H1 (cell line): ENCODE measurements around the gene DOCK8. TPM values are rescaled to one million over a fixed set of nuclear protein-coding genes. Genes with fewer than 3 reads are reported as not detected.

ENCODE experiments used
- CTCF ChIA-PET: fragments of 300-600 bp; sonication (Branson Sonifier 250); formaldehyde crosslinking; loops from one replicate; lab custom pipeline; 2021; ENCODE audit not compliant: partially characterized antibody; lab: Charles Lee
- POLR2A ChIA-PET: fragments of 300-600 bp; sonication (Branson Sonifier 250); formaldehyde crosslinking; loops from one replicate; lab custom pipeline; 2021; ENCODE audit warnings: inconsistent platforms; ENCODE audit not compliant: partially characterized antibody; lab: Charles Lee
- DNase-seq, 2 experiments: peaks; one replicate each; pipeline versions ENCODE4 v3.0.0 to v3.0.0-alpha.2; 2010 to 2022; ENCODE audit warnings: low spot score in 2 of 2, low read depth in 1 of 2, mixed read lengths in 1 of 2
- FAIRE-seq: peaks from 2 replicates; lab custom pipeline; 2011; peaks lifted over from hg19 to GRCh38; lab: Jason Lieb, UNC
- H2AFZ ChIP-seq: 2 replicates; pipeline ENCODE4 v1.8.1; 2012; ENCODE audit warnings: low read length, inconsistent platforms
- H2AK5ac ChIP-seq: 2 replicates; pipeline ENCODE4 v1.6.1; 2013; ENCODE audit warnings: low read depth, low read length
- H2BK120ac ChIP-seq: replicated peaks from 2 replicates; pipeline ENCODE3; 2013; ENCODE audit warnings: low read depth, low read length, inconsistent platforms
- H2BK12ac ChIP-seq: 2 replicates; pipeline ENCODE4 v1.6.1; 2013; ENCODE audit warnings: low read depth, low read length
- H2BK15ac ChIP-seq: 2 replicates; pipeline ENCODE4 v1.6.1; 2013; ENCODE audit warnings: low read length
- H2BK20ac ChIP-seq: 2 replicates; pipeline ENCODE4 v1.6.1; 2013; ENCODE audit warnings: low read length
- H2BK5ac ChIP-seq: 2 replicates; pipeline ENCODE4 v1.6.1; 2013; ENCODE audit warnings: low read depth, low read length
- H3K14ac ChIP-seq: 2 replicates; pipeline ENCODE4 v1.6.1; 2013; ENCODE audit warnings: inconsistent platforms; ENCODE audit not compliant: insufficient read length
- H3K18ac ChIP-seq: 2 replicates; pipeline ENCODE4 v1.6.1; 2013; ENCODE audit warnings: low read length; ENCODE audit errors: extremely low read depth
- H3K23ac ChIP-seq: 2 replicates; pipeline ENCODE4 v1.6.1; 2013; ENCODE audit warnings: inconsistent platforms; ENCODE audit not compliant: insufficient read length
- H3K23me2 ChIP-seq: 2 replicates; pipeline ENCODE4 v1.6.1; 2013; ENCODE audit warnings: low read depth, low read length
- H3K27ac ChIP-seq: 2 replicates; pipeline ENCODE4 v1.6.1; 2011; ENCODE audit warnings: low read depth, low read length, inconsistent platforms
- H3K27me3 ChIP-seq, 4 experiments: replicated peaks in 1 of 4; 1 replicate in 1 of 4; 2 replicates in 3 of 4; pipeline versions ENCODE4 v1.6.1 to v1.8.1; 2011 to 2013; ENCODE audit warnings: low read length in 3 of 4, mild to moderate bottlenecking in 3 of 4, inconsistent platforms in 2 of 4, mixed read lengths in 2 of 4, moderate library complexity in 1 of 4; ENCODE audit not compliant: control insufficient read depth in 3 of 4, insufficient read depth in 3 of 4; ENCODE audit errors: extremely low read depth in 1 of 4
- H3K36me3 ChIP-seq, 4 experiments: 2 replicates each; pipeline versions ENCODE4 v1.6.1 to v1.8.1; 2011 to 2013; ENCODE audit warnings: mild to moderate bottlenecking in 4 of 4, low read length in 3 of 4, moderate library complexity in 2 of 4, control low read depth in 1 of 4, inconsistent platforms in 1 of 4; ENCODE audit not compliant: insufficient read depth in 4 of 4, control insufficient read depth in 2 of 4
- H3K4ac ChIP-seq: replicated peaks from 2 replicates; pipeline ENCODE3; 2013; ENCODE audit warnings: low read length, low read depth, mixed read lengths, inconsistent platforms; ENCODE audit not compliant: insufficient read length
- H3K4me1 ChIP-seq, 4 experiments: replicated peaks in 1 of 4; 1 replicate in 1 of 4; 2 replicates in 3 of 4; pipeline versions ENCODE4 v1.6.1 to v1.8.1; 2011 to 2013; ENCODE audit warnings: low read length in 3 of 4, inconsistent platforms in 2 of 4, mixed read lengths in 1 of 4; ENCODE audit not compliant: insufficient read depth in 4 of 4, control insufficient read depth in 3 of 4
- H3K4me2 ChIP-seq, 2 experiments: 2 replicates each; pipeline versions ENCODE4 v1.6.1 to v1.8.1; 2011 to 2013; ENCODE audit warnings: low read depth in 2 of 2, low read length in 2 of 2, control low read depth in 1 of 2, inconsistent platforms in 1 of 2, mild to moderate bottlenecking in 1 of 2; ENCODE audit not compliant: insufficient read depth in 1 of 2
- H3K4me3 ChIP-seq, 4 experiments: fragments of 200-600, 300-600 bp in 1 of 4; sonication (generic), shearing (Covaris generic), sonication (Bioruptor Twin) in 1 of 4; 2 replicates each; pipeline versions ENCODE4 v1.5.1 to v1.8.1; 2011 to 2016; ENCODE audit warnings: low read length in 4 of 4, low read depth in 3 of 4, control low read depth in 2 of 4, inconsistent platforms in 2 of 4, mild to moderate bottlenecking in 2 of 4, mixed read lengths in 1 of 4, moderate library complexity in 1 of 4; ENCODE audit not compliant: insufficient read depth in 2 of 4; ENCODE audit errors: extremely low read depth in 1 of 4
- H3K56ac ChIP-seq: replicated peaks from 2 replicates; pipeline ENCODE3; 2013; ENCODE audit warnings: low read depth, mild to moderate bottlenecking, mixed read lengths, low read length, inconsistent platforms; ENCODE audit not compliant: insufficient read length
- H3K79me1 ChIP-seq: 2 replicates; pipeline ENCODE4 v1.6.1; 2013; ENCODE audit warnings: low read depth, low read length, control low read depth
- H3K79me2 ChIP-seq, 2 experiments: 2 replicates each; pipeline versions ENCODE4 v1.6.1 to v1.8.1; 2012 to 2013; ENCODE audit warnings: low read length in 2 of 2, mild to moderate bottlenecking in 2 of 2, inconsistent platforms in 1 of 2; ENCODE audit not compliant: insufficient read depth in 2 of 2, control insufficient read depth in 1 of 2
- H3K9ac ChIP-seq, 4 experiments: replicated peaks in 1 of 4; 1 replicate in 1 of 4; 2 replicates in 3 of 4; pipeline versions ENCODE4 v1.6.1 to v1.8.1; 2011 to 2013; ENCODE audit warnings: low read depth in 3 of 4, low read length in 3 of 4, control low read depth in 2 of 4, mild to moderate bottlenecking in 2 of 4, moderate library complexity in 2 of 4, inconsistent platforms in 1 of 4; ENCODE audit errors: extremely low read depth in 1 of 4
- H3K9me3 ChIP-seq, 2 experiments: 2 replicates each; pipeline versions ENCODE4 v1.6.1 to v1.8.1; 2012 to 2013; ENCODE audit warnings: mild to moderate bottlenecking in 2 of 2, moderate library complexity in 2 of 2, control low read depth in 1 of 2, inconsistent platforms in 1 of 2, low read depth in 1 of 2, low read length in 1 of 2, mixed read lengths in 1 of 2; ENCODE audit not compliant: insufficient read depth in 2 of 2
- H4K20me1 ChIP-seq, 2 experiments: replicated peaks in 1 of 2; 2 replicates each; pipeline versions ENCODE3 to v1.8.1; 2011 to 2013; ENCODE audit warnings: inconsistent platforms in 2 of 2, low read length in 2 of 2, mild to moderate bottlenecking in 1 of 2; ENCODE audit not compliant: insufficient read depth in 2 of 2, control insufficient read depth in 1 of 2
- H4K5ac ChIP-seq: 2 replicates; pipeline ENCODE4 v1.6.1; 2013; ENCODE audit warnings: low read length, low read depth, mixed read lengths, inconsistent platforms; ENCODE audit not compliant: insufficient read length
- H4K8ac ChIP-seq: 2 replicates; pipeline ENCODE4 v1.8.0; 2013; ENCODE audit warnings: mild to moderate bottlenecking, moderate library complexity, low read length, inconsistent platforms; ENCODE audit not compliant: insufficient read depth; ENCODE audit errors: extremely low read depth
- H4K91ac ChIP-seq: replicated peaks from 2 replicates; pipeline ENCODE3; 2013; ENCODE audit warnings: low read length, mixed read lengths, inconsistent platforms; ENCODE audit not compliant: insufficient read length
- RAD21 ChIP-seq, 2 experiments: IDR thresholded peaks in 1 of 2; conservative IDR thresholded peaks in 1 of 2; 2 replicates each; pipeline ENCODE4 v1.6.1; 2011; ENCODE audit warnings: low read depth in 2 of 2, low read length in 2 of 2, improper control_type of control experiment in 1 of 2, inconsistent platforms in 1 of 2, mild to moderate bottlenecking in 1 of 2, moderate library complexity in 1 of 2
- SIX5 ChIP-seq: IDR thresholded peaks from 2 replicates; pipeline ENCODE4 v1.6.1; 2011; ENCODE audit warnings: mild to moderate bottlenecking, low read depth, low read length
- USF2 ChIP-seq: IDR thresholded peaks from 2 replicates; pipeline ENCODE4 v1.6.1; 2011; ENCODE audit warnings: low read length, improper control_type of control experiment
- WGBS, 2 experiments: shearing (Covaris generic) in 1 of 2; methylation state at CpG; one replicate each; pipeline versions ENCODE4 v1.1.6 to v1.1.7; 2013 to 2015; ENCODE audit warnings: low lambda C conversion rate in 2 of 2, mixed read lengths in 2 of 2, inconsistent platforms in 1 of 2, low coverage in 1 of 2, missing lambda C conversion rate in 1 of 2; ENCODE audit not compliant: insufficient replicate concordance in 2 of 2, insufficient coverage in 1 of 2, insufficient read length in 1 of 2; ENCODE audit errors: extremely low coverage in 1 of 2, missing lambda C conversion rate in 1 of 2; 5-methylcytosine and 5-hydroxymethylcytosine counted together
- polyA plus RNA-seq, 7 experiments: library from polyadenylated mRNA; depleted of rRNA in 3 of 7; stranded (reverse) in 5 of 7; unstranded in 2 of 7; fragments of >200 nt in 5 of 7; fragments of 200-250 nt in 2 of 7; gene quantifications; 1 replicate in 5 of 7; 2 replicates in 1 of 7; 4 replicates in 1 of 7; pipeline versions ENCODE4 v1.2.1 to v1.2.3, GENCODE V29; 2011 to 2013; ENCODE audit warnings: missing spikeins in 2 of 7, mixed read lengths in 2 of 7
- total RNA-seq: library from RNA; stranded (reverse); fragmentation: NEBNext Ultra II Directional; extraction: Animal tissue kit (Norgen Biotek cat#: 25700); gene quantifications from 2 replicates; pipeline ENCODE4 v1.2.1, GENCODE V29; 2021

Gene DOCK8
- total and polyA plus RNA-seq, 2 of the 8 experiments (the other 6 are each of a cell fraction or from before 2014, with no cell fraction given), result 0.57 to 2.0 TPM

GRCh38 chr9:274406-274805 lies 59.7 kb downstream of the DOCK8 start:
- Histone ChIP-seq H3K9me3 (no peaks in the 10 kb centered on the region), H3K4me3 (no peak overlapping the region), H3K4ac (no peak overlapping the region), H3K14ac (no peak overlapping the region), H2BK120ac (no peak overlapping the region), H3K36me3 (no peaks in the 10 kb centered on the region), H3K27ac (no peak overlapping the region), H2AK5ac (no peak overlapping the region), H2BK5ac (no peak overlapping the region), H4K91ac (no peak overlapping the region), H4K20me1 (no peaks in the 10 kb centered on the region), H3K18ac (no peak overlapping the region), H3K79me1 (no peaks in the 10 kb centered on the region), H4K5ac (no peak overlapping the region), H2BK20ac (no peak overlapping the region), H3K9ac (no peak overlapping the region), H3K4me1 (no peaks in the 10 kb centered on the region), H2AFZ (no peak overlapping the region), H2BK12ac (no peak overlapping the region), H4K8ac (no peak overlapping the region), H3K79me2 (no peaks in the 10 kb centered on the region), H3K4me2 (no peak overlapping the region), H3K23me2 (no peaks in the 10 kb centered on the region), H3K27me3 (no peaks in the 10 kb centered on the region), H2BK15ac (no peak overlapping the region), H3K56ac (no peak overlapping the region), H3K23ac (no peak overlapping the region)
- FAIRE-seq (no peak), DNase-seq (no peak)
- 89% methylated on average over 6 of the region's 6 CpGs; no CpG with 5 or more reads in 1 of the 2 experiments for WGBS, 2 experiments
- POLR2A ChIA-PET, result interaction anchor here (1.2 kb wide), 1 partner anchor 11 kb away, joined by 3 read pairs; no protein-coding TSS in a partner anchor
- TF ChIP-seq SIX5 (no peak), RAD21 (IDR thresholded peaks at IDR 0.05 in 1 of 2, conservative IDR thresholded peaks at IDR 0.05 in 1 of 2; ENCODE audit: low read depth in 2 of 2, low read length in 2 of 2) (no peak), USF2 (no peak)
- CTCF ChIA-PET, result interaction anchor here (1.9 kb wide), 1 partner anchor 10 kb away, joined by 4 read pairs; no protein-coding TSS in a partner anchor
